Activated CD4-positive, alpha-beta T cell treated with anti-CD3 and anti-CD28 coated beads, Interleukin-2, amount 50 U/mL, for 48 hours (primary cell): ENCODE data around the gene TTC22.

Source experiments
- DNase-seq, 2 experiments: peaks; one replicate each; pipeline ENCODE4 v3.0.0-alpha.2; 2020

Gene TTC22

GRCh38 chr1:54745274-54745673 is 55.8 kb downstream of the TTC22 start:
- DNase-seq, result no peak

- no peak for DNase-seq
Measured at GRCh38 chr1:54744696-54745095, 56.4 kb downstream of the TTC22 start.

GRCh38 chr1:54743416-54744226 is 57.5 kb downstream of the TTC22 start:
- DNase-seq, result no peak

GRCh38 chr1:54742282-54742681 is 58.8 kb downstream of the TTC22 start:
- no peak for DNase-seq

GRCh38 chr1:54741531-54741930 is 59.6 kb downstream of the TTC22 start:
- DNase-seq, result no peak

GRCh38 chr1:54738244-54738643 is 62.9 kb downstream of the TTC22 start:
- no peak for DNase-seq

GRCh38 chr1:54736685-54737084 is 64.4 kb downstream of the TTC22 start:
- DNase-seq, result no peak
